ENCODE data around the gene SH3GL2.

SH3GL2 gene

DNA sequence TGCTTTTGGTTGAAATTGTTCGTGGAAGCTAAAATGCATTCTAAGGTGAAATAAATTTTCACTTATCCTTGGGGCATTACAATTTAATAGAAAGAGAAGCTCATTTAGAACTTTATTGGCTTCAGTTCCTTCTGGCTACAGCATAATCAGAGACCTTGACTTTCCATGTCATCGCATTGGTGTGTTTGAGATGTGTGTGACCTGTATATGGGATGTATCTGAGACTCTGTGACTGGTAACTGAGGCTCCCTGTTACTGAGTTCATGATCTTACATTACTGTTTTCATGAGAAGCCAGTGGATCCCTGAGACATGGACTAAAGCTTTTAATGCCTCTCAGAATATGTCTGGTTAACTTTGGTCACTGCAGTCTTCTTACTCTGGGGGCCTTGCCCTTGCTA is 32.5 kb downstream of the SH3GL2 start:
- DNase-seq (ENCODE audit: low read depth) = no peak

- DNase-seq (ENCODE audit: low read depth) = no peak
These were observed 33.1 kb downstream of the SH3GL2 start for GRCh38 chr9:17611917-17612316.

DNA sequence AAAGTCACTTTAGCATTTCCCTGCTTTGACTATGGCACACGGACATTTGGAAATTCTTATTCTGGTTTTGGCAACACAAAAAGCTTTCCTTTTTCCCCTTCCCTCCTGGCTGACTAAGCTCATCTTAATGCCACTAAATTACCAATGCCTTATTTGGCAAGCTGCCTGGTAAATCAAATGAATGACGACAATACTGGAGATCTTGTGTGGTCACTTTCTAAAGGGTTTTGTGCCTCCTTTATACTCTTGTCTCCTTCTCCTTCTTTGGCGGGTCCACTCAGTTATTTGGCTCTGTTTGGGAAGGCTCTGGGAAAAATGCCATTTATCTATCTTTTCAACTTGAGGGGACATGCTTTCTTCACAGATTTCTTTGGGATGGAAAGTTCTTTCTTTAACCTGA is 34.9 kb downstream of the SH3GL2 start:
- DNase-seq (ENCODE audit: low read depth) = no peak

GRCh38 chr9:17614250-17614649 is 35.4 kb downstream of the SH3GL2 start:
- DNase-seq (ENCODE audit: low read depth) = no peak

DNA sequence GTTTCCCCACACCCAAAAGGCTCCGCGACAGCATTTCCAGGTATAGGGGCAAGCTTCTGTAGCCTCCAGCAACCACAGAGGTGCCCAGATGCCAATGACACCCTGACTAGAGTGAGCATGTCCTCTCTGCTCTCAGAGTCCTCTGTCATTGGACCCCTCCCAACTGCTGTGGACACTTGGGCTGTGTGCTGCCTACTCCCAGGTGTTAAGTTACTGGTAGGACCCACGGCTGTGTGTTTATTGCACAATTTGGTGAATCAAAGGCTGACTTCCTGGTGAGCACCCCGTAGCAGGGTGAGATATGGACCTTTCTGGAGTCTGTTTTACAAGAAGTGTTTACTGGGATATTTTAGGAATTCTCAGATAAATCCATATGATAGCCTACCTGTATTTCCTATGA is 36.0 kb downstream of the SH3GL2 start:
- DNase-seq (ENCODE audit: low read depth) = no peak

DNA sequence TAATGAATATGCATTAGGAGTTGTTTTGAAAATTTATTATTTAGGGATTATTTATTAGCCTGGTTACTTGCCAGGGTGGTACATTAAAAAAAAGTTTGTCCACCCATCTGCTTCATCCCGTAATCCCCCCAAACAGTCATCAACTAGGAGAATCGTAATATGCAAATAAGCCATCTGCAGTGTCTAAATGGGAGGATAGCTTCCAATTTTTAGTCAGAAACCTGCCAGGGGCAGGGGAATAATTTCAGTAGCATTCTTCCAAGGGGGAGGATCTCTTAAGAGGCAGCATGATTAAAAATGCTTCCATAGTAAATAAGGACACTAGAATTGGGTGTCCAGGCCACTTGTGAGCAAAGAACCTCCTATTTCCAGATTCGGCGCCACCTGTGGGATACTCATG is 43.3 kb downstream of the SH3GL2 start:
- DNase-seq (ENCODE audit: low read depth) = no peak

DNA sequence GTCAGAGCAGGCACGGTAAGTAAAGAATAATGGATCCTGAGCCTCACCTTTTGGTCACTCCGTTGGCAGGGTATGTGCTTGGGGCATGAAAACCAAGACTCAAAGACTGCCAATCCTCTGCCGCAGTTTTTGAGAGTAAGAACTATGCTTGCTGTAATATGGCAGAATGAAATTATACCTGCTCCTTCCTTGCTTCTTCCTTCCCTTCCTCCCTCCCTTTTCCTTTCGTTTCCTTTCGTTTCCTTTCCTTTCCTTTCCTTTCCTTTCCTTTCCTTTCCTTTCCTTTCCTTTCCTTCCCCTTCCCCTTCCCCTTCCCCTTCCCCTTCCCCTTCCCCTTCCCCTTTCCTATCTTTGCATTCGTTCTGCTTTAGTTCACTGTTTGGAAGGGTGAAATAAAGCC is 43.9 kb downstream of the SH3GL2 start:
- DNase-seq (ENCODE audit: low read depth) = no peak

DNA sequence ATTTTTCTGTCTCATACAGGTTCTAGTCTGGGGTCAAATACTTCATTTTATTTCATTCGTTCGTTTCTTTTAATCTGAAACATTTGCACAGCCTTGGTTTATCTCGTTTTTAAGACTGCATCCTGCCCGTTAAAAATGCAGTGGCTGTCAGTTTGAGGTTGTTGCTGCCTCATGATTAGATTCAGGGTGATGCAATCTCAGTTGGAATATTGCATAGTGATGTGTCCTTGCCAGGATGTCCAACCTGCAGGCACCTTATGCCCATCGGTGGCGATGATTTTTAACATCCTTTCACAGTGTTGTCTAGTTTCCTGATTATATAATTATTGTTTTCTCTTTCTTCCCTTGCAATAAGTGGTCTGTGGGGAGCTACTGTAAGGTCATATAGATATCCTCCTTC is 45.1 kb downstream of the SH3GL2 start:
- no peak for DNase-seq (ENCODE audit: low read depth)

DNA sequence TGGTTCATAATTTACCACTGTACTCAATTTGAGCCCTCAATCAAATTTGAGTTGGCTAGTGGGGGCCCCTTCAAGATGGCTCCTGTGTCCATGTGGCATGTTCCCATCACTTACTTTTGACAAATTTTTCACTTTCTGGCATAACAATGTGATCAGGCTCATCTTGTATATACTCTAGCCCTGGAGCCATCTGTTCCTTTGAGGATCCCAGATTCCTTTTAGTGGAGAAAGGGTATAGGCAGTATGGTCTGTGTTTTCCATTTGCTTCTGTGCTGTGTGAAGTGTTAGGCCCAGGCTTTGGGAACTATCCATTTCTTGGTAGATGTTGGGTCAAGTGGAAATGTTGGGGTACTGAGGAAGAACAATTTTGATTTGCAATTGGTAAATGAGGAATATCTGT is 45.7 kb downstream of the SH3GL2 start:
- no peak for DNase-seq (ENCODE audit: low read depth)

- DNase-seq (ENCODE audit: low read depth) = no peak
These were observed 47.0 kb downstream of the SH3GL2 start for GRCh38 chr9:17625644-17626388.

- DNase-seq (ENCODE audit: low read depth) = no peak
These were observed 48.8 kb downstream of the SH3GL2 start for GRCh38 chr9:17627641-17628040.

- no peak for DNase-seq (ENCODE audit: low read depth)
These were observed 49.8 kb downstream of the SH3GL2 start for GRCh38 chr9:17628624-17629023.

DNA sequence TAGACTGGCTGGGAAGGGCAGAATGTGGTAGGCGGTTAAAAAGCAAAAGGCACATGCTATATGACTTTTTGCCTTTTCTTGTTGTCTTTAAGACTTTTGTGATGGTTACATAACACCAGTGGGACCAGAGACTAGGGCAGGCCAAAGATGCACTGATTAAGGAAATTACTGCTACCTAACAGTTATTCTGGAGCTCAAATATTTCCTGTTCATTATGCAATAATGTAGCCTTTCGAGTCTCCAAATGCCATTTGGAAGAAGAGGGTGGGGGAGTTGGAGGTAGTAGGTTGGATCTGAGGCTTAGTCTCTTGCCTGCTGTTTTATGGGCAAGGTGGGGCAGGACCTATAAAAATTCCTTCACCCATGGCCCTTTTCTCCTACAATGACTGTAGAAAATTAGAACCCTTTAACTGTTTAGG is 51.7 kb downstream of the SH3GL2 start:
- DNase-seq (ENCODE audit: low read depth) = no peak

- no peak for DNase-seq (ENCODE audit: low read depth)
These were observed 52.5 kb downstream of the SH3GL2 start for GRCh38 chr9:17631396-17631795.

DNA sequence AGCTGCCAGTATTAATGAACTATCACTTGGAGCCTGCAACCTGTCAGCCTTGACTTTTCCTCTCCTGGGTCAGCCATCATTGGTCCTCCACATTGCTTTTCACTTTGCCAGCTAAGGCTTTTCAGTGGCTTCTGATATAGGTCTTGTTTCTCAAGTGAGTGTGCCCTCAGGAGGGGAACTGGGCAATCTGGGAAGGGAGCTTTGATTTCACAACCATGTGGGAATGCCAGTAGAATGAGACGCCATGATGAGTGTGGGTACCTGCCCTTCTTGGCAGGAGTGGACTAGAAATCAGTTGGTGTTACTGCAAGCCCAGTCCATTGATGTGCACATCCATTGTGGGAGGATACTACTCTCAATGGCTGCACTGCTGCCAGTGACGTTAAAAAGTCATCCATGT is 54.1 kb downstream of the SH3GL2 start:
- no peak for DNase-seq (ENCODE audit: low read depth)

- no peak for DNase-seq (ENCODE audit: low read depth)
These were observed 56.4 kb downstream of the SH3GL2 start for GRCh38 chr9:17635115-17635890.

GRCh38 chr9:17636349-17636748 is 57.5 kb downstream of the SH3GL2 start:
- no peak for DNase-seq (ENCODE audit: low read depth)

DNA sequence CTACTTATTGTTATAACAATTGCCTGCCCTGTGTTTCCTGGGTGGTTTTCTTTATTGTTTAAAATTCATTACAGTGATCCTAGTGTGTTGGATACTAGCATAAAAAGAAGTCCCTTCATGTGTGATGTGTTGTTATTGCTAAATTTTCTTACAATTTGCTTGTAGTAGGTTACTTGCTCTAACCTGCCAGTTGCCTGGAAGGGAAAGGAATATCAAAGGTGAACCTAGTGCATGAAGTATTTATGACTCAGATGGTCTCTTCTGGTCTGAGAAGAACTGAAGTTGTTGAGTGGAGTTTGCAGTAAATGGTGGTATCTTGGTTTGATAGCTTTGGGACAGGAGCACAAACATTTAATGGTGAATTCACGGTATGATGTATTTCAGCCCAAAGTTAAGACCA is 58.0 kb downstream of the SH3GL2 start:
- DNase-seq (ENCODE audit: low read depth) = no peak

- no peak for DNase-seq (ENCODE audit: low read depth)
These were observed 58.4 kb downstream of the SH3GL2 start for GRCh38 chr9:17637229-17637628.

- no peak for DNase-seq (ENCODE audit: low read depth)
These were observed 69.7 kb downstream of the SH3GL2 start for GRCh38 chr9:17648516-17648915.

DNA sequence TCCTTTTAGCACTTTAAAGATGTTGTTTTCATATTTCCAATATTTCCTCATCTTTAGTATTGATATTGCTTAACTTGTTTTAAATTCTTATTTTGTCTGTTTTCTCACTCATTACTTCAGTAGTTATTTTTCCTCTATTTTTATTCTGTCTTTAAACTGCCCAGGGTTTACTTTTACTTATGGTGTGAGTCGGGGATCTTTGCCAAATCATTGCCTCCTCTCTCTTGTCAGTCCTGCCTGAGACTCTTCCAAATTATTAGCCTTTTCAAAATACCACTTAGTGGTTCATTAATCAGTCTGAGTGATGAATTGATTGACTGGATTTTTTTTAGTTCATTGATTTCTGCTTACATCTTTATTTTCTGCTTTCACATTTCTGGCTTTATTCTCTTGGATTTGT is 72.9 kb downstream of the SH3GL2 start:
- no peak for DNase-seq (ENCODE audit: low read depth)

GRCh38 chr9:17653947-17654465 is 75.1 kb downstream of the SH3GL2 start:
- DNase-seq (ENCODE audit: low read depth) = no peak

DNA sequence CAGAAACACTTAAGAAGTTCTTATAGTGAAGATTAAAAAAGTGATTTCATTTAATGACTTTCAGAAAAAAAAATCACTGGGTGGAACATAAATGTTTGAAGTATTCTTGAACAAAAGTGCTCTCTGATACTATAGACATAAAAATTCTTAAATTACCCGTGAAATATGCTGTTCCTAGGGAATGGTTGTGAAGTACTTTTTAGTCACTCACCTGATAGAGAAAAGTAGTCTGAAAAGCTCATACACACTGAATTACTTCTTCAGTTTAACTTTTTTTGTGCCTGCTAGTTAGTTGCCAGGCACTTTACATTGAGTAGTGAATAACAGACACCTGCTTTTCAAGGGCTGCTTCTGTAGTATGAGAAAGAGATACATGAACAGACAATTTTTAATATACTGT is 78.0 kb downstream of the SH3GL2 start:
- no peak for DNase-seq (ENCODE audit: low read depth)
